ENCODE data around the gene TPD52L2. TPM values are rescaled to one million over a fixed set of nuclear protein-coding genes. Genes with fewer than 3 reads are reported as not detected.
"Not testable (repeated sequence)": the region's sequence is repeated elsewhere in the genome, so short reads cannot be mapped to it uniquely, and the experiment has no call there.

TPD52L2 gene
- total RNA-seq, 1 donor from 2014 or later, result 66.7 TPM

DNA sequence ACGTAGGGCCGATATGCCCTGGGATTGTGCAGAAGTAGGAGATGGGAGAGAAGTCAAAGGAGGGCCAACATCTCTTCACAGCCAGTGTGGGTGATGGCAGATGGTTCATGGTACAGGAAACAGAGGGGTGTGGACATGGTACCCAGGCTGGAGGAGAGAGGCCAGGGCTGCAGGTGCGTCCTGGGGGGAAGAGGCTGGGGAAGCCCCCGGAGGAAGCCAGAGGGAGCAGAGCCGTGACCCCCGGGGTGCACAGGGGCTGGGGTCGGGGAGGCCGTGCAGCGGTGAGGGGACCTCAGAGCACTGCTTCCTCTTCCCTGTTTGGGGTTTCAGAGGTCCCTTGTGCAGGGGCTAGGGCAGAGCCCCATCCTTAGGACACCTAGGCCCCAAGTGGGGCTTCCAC lies 22.8 kb upstream of the TPD52L2 start:
- H3K27ac Mint-ChIP-seq, result no peak overlapping the region
- intact Hi-C loops (cut with micrococcal nuclease), result no loop called here
- H3K27me3 Mint-ChIP-seq (ENCODE audit: low read depth), result peaks cover 31% of the 10 kb centered on the region
- no peak for DNase-seq (ENCODE audit: low spot score)
- peaks cover 4% of the 10 kb centered on the region for H3K4me1 Mint-ChIP-seq (ENCODE audit: low read depth)
- H3K4me3 Mint-ChIP-seq (ENCODE audit: low read depth), result no peak overlapping the region
- no peaks in the 10 kb centered on the region for H3K36me3 Mint-ChIP-seq (ENCODE audit: low read depth)
- no peaks in the 10 kb centered on the region for H3K9me3 Mint-ChIP-seq

DNA sequence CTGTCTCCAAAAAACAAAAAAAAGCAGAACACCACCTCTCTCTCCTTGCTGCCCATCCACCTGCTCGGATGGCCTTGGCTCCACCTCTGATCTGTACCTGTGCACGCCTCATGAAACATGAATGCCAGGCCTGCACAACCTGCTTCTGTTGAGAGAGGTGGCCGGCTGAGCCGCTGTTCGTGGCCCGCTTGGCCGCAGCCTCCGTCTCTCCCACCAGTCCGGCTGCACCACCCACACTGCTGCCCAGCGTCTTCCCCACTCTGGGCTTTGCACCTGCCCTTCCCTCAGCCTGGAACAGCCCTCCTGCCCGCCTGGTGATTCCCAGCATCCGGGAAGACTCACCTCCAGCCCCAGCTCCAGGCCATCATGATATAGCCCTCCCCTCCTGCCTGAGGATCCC lies 21.8 kb upstream of the TPD52L2 start:
- Mint-ChIP-seq H3K4me3 (ENCODE audit: low read depth) (no peak overlapping the region), H3K27ac (no peak overlapping the region), H3K36me3 (ENCODE audit: low read depth) (no peaks in the 10 kb centered on the region), H3K4me1 (ENCODE audit: low read depth) (peaks cover 4% of the 10 kb centered on the region), H3K27me3 (ENCODE audit: low read depth) (peaks cover 27% of the 10 kb centered on the region), H3K9me3 (no peaks in the 10 kb centered on the region)
- no peak for DNase-seq (ENCODE audit: low spot score)
- intact Hi-C loops (cut with micrococcal nuclease), result no loop called here

DNA sequence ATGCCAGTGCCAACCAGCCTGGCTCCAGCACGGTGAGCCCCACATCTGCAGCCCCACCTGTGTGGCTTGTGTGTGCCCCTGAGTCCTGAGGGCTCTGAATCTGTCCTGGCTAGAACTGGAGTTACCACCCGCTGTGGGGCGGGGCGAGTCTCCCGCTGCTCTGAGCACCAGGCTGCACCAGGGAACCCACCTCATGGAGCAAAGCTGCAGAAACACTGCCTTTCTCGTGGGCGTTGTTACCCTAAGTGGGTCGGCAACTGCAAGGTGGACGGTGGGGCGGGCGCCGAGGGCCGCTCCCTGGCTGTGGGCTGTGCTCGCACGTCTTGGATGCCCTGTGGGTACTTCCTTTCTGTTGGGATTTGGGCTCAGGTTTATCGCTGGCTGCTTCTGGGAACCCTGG lies 21.3 kb upstream of the TPD52L2 start:
- H3K27ac Mint-ChIP-seq, result no peak overlapping the region
- no peak for DNase-seq (ENCODE audit: low spot score)
- no peak overlapping the region for H3K4me3 Mint-ChIP-seq (ENCODE audit: low read depth)
- no peaks in the 10 kb centered on the region for H3K36me3 Mint-ChIP-seq (ENCODE audit: low read depth)
- intact Hi-C loops (cut with micrococcal nuclease), result no loop called here
- H3K27me3 Mint-ChIP-seq (ENCODE audit: low read depth), result peaks cover 27% of the 10 kb centered on the region
- peaks cover 4% of the 10 kb centered on the region for H3K4me1 Mint-ChIP-seq (ENCODE audit: low read depth)
- no peaks in the 10 kb centered on the region for H3K9me3 Mint-ChIP-seq

DNA sequence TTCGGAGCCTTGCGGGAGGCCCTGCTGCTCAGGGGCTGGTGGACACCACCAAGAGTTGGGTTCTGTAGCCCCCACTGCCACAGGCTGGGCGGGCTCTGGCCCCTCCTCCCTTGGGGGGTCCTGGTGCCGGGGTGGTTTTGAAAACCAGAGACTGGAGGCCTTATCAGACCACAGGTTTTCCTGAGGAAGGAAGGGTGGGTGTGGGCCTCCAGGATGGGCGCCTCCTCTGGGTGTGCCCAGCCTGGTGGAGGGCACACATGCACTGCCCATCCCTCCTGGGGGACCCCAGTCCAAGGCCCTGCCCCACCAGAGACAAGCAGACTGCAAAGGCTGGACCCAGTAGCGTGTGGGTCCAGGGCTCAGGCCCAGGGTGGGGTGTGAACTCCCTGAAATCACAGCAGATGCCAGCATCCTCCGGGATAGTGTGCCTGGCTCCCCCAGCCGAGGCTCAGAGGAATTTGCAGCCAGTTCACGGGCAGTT lies 20.5 kb upstream of the TPD52L2 start:
- intact Hi-C loops (cut with micrococcal nuclease), result no loop called here
- H3K4me3 Mint-ChIP-seq (ENCODE audit: low read depth), result no peak overlapping the region
- no peak overlapping the region for H3K27ac Mint-ChIP-seq
- no peaks in the 10 kb centered on the region for H3K9me3 Mint-ChIP-seq
- no peaks in the 10 kb centered on the region for H3K36me3 Mint-ChIP-seq (ENCODE audit: low read depth)
- no peak for DNase-seq (ENCODE audit: low spot score)
- peaks cover 4% of the 10 kb centered on the region for H3K4me1 Mint-ChIP-seq (ENCODE audit: low read depth)
- peaks cover 27% of the 10 kb centered on the region for H3K27me3 Mint-ChIP-seq (ENCODE audit: low read depth)

DNA sequence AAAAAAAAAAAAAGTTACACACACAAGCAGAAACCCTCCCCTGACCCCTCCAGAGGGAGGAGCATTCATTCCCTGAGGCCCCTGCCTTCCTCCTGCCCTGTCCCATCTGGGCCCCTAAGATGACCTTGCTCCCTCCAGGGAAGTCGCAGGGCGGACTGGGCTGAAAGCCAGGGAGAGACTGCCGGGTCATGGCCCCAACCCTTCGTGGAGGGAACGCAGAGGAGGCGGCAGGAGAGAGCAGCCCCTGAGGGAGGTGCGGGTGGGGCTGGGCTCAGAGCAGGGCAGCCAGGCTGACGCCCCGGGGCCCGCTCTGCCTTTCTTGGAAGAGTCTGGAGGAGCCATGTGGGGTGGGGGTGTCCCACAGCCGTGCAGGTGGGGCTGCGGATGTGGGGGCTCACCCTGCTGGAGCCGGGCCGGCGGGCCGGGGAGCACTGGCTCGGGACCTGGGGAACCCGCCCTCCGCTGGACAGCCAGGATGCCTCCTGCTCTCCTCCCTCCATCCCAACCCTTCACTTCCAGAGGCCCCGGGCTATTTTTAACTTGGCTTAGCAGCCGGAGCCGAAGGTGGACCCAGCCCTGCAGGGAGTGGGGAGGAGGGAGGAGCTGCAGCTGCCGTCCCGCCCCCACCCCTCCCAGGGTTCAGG lies 18.8 kb upstream of the TPD52L2 start:
- no peak overlapping the region for H3K27ac Mint-ChIP-seq
- no peaks in the 10 kb centered on the region for H3K9me3 Mint-ChIP-seq
- peaks cover 29% of the 10 kb centered on the region for H3K27me3 Mint-ChIP-seq (ENCODE audit: low read depth)
- intact Hi-C loops (cut with micrococcal nuclease), result no loop called here
- H3K36me3 Mint-ChIP-seq (ENCODE audit: low read depth), result no peaks in the 10 kb centered on the region
- DNase-seq (ENCODE audit: low spot score), result no peak
- no peak overlapping the region for H3K4me3 Mint-ChIP-seq (ENCODE audit: low read depth)
- peaks cover 13% of the 10 kb centered on the region for H3K4me1 Mint-ChIP-seq (ENCODE audit: low read depth)

DNA sequence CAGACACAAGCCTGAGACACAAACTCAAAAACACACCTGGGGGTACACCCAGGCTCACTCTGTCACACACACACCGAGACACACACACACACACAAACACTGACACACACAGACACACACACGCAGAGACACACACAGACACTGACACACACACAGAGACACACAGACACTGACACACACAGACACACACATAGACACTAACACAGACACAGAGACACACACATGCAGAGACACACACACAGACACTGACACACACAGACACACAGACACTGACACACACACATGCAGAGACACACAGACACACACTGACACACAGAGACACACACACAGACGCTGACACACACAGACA lies 18.2 kb upstream of the TPD52L2 start:
- peaks cover 27% of the 10 kb centered on the region for H3K27me3 Mint-ChIP-seq (ENCODE audit: low read depth)
- peaks cover 15% of the 10 kb centered on the region for H3K4me1 Mint-ChIP-seq (ENCODE audit: low read depth)
- H3K36me3 Mint-ChIP-seq (ENCODE audit: low read depth), result no peaks in the 10 kb centered on the region
- no peak for DNase-seq (ENCODE audit: low spot score)
- no peak overlapping the region for H3K27ac Mint-ChIP-seq
- H3K9me3 Mint-ChIP-seq, result no peaks in the 10 kb centered on the region
- intact Hi-C loops (cut with micrococcal nuclease), result no loop called here
- no peak overlapping the region for H3K4me3 Mint-ChIP-seq (ENCODE audit: low read depth)

DNA sequence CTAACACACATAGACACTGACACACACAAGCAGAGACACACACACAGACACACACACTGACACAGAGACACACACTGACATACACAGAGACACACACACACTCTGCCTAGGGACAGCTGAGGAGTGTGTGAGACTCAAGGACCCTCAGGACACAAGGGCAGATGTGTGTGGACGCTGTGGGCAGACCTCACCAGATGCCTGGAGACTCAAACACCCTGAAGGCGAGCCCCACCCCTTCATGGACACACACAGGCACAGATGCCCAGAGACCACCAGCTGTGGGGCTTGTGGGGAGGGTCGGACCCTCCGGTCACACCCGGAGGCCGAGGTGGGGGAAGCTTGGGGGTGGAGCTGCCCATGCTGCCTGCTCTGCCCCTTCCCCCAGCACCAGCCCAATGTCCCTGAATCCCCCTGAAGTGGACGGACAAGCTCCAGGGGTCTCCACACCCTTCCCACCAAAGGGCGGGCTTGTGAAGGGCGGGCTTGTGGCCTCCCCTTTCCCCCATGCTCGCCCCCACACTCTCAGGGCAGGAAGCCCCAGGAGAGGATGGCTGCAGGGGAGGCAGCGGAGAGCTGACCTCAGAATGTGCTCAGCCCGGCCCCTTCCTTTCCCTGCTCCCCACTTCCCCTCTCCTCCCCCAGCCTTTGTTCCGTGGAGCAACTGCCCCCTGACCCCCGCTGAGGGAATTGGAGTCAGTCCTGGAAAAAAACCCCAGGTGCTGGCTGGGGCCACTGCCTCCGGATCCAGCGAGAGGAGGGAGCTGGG lies 17.6 kb upstream of the TPD52L2 start:
- Mint-ChIP-seq H3K27me3 (ENCODE audit: low read depth) (peaks cover 27% of the 10 kb centered on the region), H3K27ac (no peak overlapping the region), H3K4me3 (ENCODE audit: low read depth) (no peak overlapping the region), H3K36me3 (ENCODE audit: low read depth) (no peaks in the 10 kb centered on the region), H3K4me1 (ENCODE audit: low read depth) (peaks cover 15% of the 10 kb centered on the region), H3K9me3 (no peaks in the 10 kb centered on the region)
- no peak for DNase-seq (ENCODE audit: low spot score)
- intact Hi-C loops (cut with micrococcal nuclease), result no loop called here

DNA sequence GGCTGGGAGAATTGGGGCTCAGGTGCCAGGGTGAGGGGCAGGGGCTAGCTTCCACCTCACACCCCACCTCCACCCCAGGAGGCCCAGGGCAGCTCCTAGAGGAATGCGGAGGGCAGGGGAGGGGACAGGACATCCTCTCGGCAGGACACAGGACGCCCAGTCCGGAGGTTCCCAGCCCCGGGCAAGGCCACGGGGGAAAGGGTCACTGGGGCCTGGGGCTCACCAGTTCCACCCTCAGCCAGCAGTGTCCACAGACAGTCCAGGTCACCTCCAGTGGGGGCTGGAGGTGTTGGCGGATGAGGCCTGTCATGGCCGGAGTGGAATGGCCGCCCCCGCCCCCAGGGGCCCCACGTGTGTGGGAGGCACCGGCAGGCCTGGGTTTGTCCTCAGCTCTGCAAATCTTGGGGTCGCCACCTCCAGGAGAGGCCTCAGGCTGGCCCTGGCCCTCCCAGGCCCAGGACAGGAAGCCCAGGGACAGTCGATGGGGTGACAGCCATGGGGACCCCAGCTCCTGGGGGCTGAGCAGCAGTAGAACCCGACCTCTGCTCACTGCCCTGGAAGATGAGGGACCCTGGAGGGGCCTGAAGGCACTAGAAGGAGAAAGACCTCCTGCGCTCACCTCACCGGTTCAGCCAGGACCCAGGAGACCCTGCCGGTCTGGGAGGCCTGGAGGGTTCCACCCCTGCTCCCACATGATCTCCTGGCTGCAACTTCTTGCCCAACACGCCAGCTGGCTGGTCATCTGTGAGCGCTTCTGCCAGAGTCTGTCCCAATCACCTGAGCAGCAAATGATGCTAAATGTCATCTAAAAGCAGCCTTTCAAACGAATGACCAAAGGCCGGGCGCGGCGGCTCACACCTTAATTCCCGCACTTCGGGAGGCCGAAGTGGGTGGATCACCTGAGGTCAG lies 16.8 kb upstream of the TPD52L2 start:
- peaks cover 25% of the 10 kb centered on the region for H3K27me3 Mint-ChIP-seq (ENCODE audit: low read depth)
- H3K27ac Mint-ChIP-seq, result no peak overlapping the region
- H3K36me3 Mint-ChIP-seq (ENCODE audit: low read depth), result no peaks in the 10 kb centered on the region
- H3K9me3 Mint-ChIP-seq, result no peaks in the 10 kb centered on the region
- DNase-seq (ENCODE audit: low spot score), result no peak
- peaks cover 15% of the 10 kb centered on the region for H3K4me1 Mint-ChIP-seq (ENCODE audit: low read depth)
- intact Hi-C loops (cut with micrococcal nuclease), result no loop called here
- H3K4me3 Mint-ChIP-seq (ENCODE audit: low read depth), result no peak overlapping the region

DNA sequence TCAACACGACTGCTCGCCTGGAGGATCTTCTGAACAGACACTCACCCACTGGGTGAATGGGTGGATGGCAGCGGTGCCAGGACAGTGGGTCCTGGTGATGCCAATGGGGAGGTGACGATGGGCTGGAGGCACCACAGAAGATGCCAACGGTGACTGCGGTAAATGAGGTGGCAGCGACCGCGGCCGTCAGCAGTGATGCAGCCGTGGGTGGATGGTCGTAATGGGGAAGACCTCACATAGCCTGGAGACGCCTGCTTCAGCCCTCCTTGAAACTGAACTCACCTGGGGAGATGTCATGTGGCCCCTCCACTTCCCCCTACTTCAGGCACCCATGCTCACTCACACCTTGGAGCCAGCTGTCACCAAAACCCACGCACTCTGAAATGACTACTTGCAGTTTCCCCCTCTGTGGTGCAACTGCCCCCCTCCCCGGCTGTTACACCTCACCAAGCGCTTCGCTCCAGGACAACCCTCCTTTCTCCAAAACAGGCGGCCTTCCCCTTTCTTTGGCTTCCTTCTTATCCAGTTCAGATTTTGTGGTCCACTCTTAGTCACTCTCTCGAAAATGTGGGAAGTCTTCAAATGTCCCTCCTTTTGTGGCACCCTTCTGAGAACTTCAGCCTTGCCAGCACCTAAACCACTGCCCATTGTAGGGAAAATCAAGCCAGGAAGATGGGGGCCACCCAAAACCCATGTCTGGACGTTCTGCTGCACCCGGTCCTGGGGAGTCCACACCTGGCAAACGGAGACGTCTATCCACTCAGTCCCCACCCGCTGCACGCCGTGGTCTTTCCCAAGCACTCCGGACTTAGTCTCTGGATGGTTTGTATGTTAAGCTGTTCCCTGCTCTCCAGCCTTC lies 14.2 kb upstream of the TPD52L2 start:
- peaks cover 11% of the 10 kb centered on the region for H3K4me1 Mint-ChIP-seq (ENCODE audit: low read depth)
- no peaks in the 10 kb centered on the region for H3K9me3 Mint-ChIP-seq
- intact Hi-C loops (cut with micrococcal nuclease), result no loop called here
- H3K27me3 Mint-ChIP-seq (ENCODE audit: low read depth), result peaks cover 9% of the 10 kb centered on the region
- no peaks in the 10 kb centered on the region for H3K36me3 Mint-ChIP-seq (ENCODE audit: low read depth)
- H3K4me3 Mint-ChIP-seq (ENCODE audit: low read depth), result no peak overlapping the region
- no peak for DNase-seq (ENCODE audit: low spot score)
- no peak overlapping the region for H3K27ac Mint-ChIP-seq

DNA sequence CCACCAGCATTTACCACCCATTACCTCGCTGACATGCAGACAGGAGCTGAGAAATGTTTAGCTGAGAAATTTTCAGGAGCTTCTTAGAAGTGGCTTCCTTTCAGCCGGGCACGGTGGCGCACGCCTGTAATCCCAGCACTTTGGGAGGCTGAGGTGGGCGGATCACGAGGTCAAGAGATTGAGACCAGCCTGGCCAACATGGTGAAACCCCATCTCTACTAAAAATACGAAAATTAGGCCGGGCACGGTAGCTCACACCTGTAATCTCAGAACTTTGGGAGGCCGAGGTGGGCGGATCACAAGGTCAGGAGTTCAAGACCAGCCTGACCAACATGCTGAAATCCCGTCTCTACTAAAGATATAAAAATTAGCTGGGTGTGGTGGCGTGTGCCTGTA lies 13.5 kb upstream of the TPD52L2 start:
- H3K27me3 Mint-ChIP-seq (ENCODE audit: low read depth); intact Hi-C loops (cut with micrococcal nuclease); H3K36me3 Mint-ChIP-seq (ENCODE audit: low read depth); H3K4me3 Mint-ChIP-seq (ENCODE audit: low read depth); H3K9me3 Mint-ChIP-seq; DNase-seq (ENCODE audit: low spot score); H3K27ac Mint-ChIP-seq: not testable (repeated sequence)
- H3K4me1 Mint-ChIP-seq (ENCODE audit: low read depth), result peaks cover 11% of the 10 kb centered on the region

DNA sequence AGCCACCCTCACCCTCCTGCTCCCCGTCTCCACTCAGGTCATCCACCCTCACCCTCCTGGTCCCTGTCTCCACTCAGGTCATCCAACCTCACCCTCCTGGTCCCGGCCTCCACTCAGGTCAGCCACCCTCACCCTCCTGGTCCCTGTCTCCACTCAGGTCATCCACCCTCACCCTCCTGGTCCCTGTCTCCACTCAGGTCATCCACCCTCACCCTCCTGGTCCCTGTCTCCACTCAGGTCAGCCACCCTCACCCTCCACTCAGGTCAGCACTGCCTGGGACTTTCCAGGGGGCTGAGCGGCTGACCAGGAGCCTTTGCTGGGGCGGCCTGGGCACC lies 11.4 kb upstream of the TPD52L2 start:
- not testable (repeated sequence) for H3K4me3 Mint-ChIP-seq (ENCODE audit: low read depth)

DNA sequence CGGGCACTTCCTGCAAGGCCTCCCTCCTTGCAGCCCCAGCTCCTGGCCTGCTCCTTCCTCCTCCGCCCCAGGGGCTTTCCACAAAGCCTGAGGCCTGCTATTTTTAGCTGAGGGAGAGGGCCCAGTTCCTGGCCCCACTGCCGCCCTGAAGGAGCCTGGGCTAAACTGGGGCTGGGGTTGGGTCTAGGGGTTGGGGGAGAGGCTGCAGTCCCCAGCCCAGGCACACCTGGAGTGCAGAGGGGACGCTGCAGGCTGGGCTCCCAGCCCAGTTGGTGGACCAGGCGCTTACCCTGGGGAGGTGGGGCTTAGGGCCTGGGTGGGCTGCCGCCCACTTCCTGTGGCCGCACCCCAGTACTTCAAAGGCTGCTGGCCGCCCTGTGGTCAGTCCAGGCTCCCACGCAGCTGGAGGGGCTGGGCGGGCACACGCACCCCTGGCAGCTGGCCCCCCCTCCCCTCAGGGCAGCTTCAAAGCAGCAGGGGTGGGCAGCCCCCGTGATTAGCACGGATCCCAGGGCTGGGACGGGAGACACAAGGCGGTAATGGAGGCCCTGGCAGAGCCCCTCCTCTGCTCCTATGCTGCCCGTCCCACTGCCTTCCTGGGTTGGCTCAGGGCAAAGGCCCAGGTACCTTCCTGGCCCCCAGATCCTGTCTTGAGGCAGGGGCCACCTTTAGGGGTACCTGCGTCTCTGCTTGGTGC lies 10.9 kb upstream of the TPD52L2 start:
- no peaks in the 10 kb centered on the region for H3K9me3 Mint-ChIP-seq
- no peak overlapping the region for H3K27ac Mint-ChIP-seq
- no peak overlapping the region for H3K4me3 Mint-ChIP-seq (ENCODE audit: low read depth)
- H3K36me3 Mint-ChIP-seq (ENCODE audit: low read depth), result no peaks in the 10 kb centered on the region
- peaks cover 6% of the 10 kb centered on the region for H3K27me3 Mint-ChIP-seq (ENCODE audit: low read depth)
- intact Hi-C loops (cut with micrococcal nuclease), result no loop called here
- H3K4me1 Mint-ChIP-seq (ENCODE audit: low read depth), result peaks cover 16% of the 10 kb centered on the region
- no peak for DNase-seq (ENCODE audit: low spot score)

More for the DNA sequence above, 11.4 kb upstream of the TPD52L2 start:
- H3K36me3 Mint-ChIP-seq (ENCODE audit: low read depth); H3K9me3 Mint-ChIP-seq; H3K27ac Mint-ChIP-seq; H3K27me3 Mint-ChIP-seq (ENCODE audit: low read depth); intact Hi-C loops (cut with micrococcal nuclease); DNase-seq (ENCODE audit: low spot score): not testable (repeated sequence)
- peaks cover 12% of the 10 kb centered on the region for H3K4me1 Mint-ChIP-seq (ENCODE audit: low read depth)

All from activated T-helper 2 cell treated with anti-CD3 and anti-CD28 coated beads, Interferon-gamma antibody, Interleukin-2, Interleukin-4, amounts not matched to agents 10 μg/mL and 5 μg/mL and 100 μg/mL, durations not matched to agents 14 hours and 24 hours and 36 hours (primary cell).